Measurements from ENCODE around the gene SLCO2B1.

GRCh38 chr11:75242722-75243600, 92.1 kb downstream of the SLCO2B1 start:
- no peak for TF ChIP-seq POLR2A (IDR thresholded peaks at IDR 0.05)
- TF ChIP-seq CTCF (IDR thresholded peaks at IDR 0.05): no peak
- no peak for TF ChIP-seq EP300 (IDR thresholded peaks at IDR 0.05; ENCODE audit: low read depth)

Data from transverse colon (tissue), 3 donors.